ENCODE measurements around the gene RNF41. TPM values are rescaled to one million over a fixed set of nuclear protein-coding genes. Genes with fewer than 3 reads are reported as not detected.

The RNF41 gene
- total and polyA plus RNA-seq, 4 donors = 51.5 to 75.1 (median 57.3) TPM

DNA sequence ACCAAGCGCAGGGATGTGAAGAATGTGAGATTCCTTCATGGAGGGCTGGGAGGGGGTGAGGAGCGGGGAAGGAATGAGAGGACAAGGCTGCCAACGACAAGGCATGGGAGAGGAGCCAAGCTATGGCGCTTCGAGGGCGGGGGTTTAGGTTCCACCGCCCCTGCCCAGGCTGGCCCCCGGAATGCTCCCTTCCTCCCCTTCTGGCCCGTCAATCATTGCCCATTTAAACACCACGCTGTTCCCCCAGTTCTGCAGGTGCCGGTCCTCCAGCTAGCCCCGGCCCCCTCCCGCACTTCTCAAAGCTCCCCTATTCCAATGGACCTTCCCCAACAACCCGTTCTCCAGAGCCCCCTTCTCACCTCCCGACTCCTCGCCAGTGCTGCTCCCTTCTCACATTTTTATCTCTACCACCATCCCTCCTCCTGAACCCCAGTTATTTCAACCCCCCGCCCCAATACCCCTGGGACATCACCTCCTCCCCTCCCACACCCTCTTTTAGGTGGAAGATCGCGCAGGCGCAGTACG, 428 bp downstream of the RNF41 start:
- H3K27me3 ChIP-seq (ENCODE audit: control insufficient read depth, insufficient read depth, low read length) = no peaks in the 10 kb centered on the region
- peak overlapping the region; percentile 100 for H3K27ac ChIP-seq (ENCODE audit: low read depth, low read length)
- H3K36me3 ChIP-seq (ENCODE audit: control insufficient read depth, insufficient read depth, low read length) = peaks cover 18% of the 10 kb centered on the region
- H3K4me1 ChIP-seq (ENCODE audit: control insufficient read depth, insufficient read depth, low read length) = peaks cover 48% of the 10 kb centered on the region
- 0% methylated on average over 21 of the region's 21 CpGs for WGBS (ENCODE audit: insufficient coverage)
- H3K4me3 ChIP-seq (ENCODE audit: low read depth, low read length) = peak overlapping the region; percentile 96
- H3K9me3 ChIP-seq (ENCODE audit: control insufficient read depth, insufficient read depth, low read length) = no peaks in the 10 kb centered on the region
- peak in 5 of 6 donors; percentile 50 to 92 (median 54) for DNase-seq (ENCODE audit: low read depth in 4 of 6, low spot score in 6 of 6)

DNA sequence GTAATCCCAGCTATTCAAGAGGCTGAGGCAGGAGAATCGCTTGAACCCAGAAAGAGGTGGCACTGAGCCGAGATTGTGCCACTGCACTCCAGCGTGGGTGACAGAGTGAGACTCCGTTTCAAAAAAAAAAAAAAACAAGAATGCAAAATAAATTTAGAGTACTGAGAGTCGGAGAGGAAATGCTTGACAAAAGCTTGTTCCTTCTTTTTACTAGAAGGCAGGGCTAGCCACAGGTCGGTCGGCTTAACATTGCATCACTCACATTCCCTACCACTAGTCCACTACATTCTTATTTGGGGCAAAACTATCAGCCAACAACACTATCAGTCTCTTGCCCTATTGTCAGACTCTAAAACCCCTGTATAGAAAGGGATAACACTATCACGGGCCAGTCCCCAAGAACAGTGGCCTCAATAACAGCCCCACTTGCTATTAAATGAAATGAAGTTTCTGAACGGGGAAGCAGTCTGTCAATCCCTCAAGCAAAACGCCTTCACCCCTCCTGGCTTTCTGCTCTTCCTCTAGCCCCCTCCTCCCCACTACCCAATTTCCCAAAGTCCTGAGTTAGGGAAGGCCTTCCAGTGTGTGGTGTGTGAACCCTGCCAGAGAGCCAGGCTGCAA, 1.0 kb downstream of the RNF41 start:
- Histone ChIP-seq H3K27ac (ENCODE audit: low read depth, low read length) (peak overlapping the region; percentile 100), H3K36me3 (ENCODE audit: control insufficient read depth, insufficient read depth, low read length) (peaks cover 14% of the 10 kb centered on the region), H3K4me3 (ENCODE audit: low read depth, low read length) (peak overlapping the region; percentile 96), H3K4me1 (ENCODE audit: control insufficient read depth, insufficient read depth, low read length) (peaks cover 48% of the 10 kb centered on the region), H3K27me3 (ENCODE audit: control insufficient read depth, insufficient read depth, low read length) (no peaks in the 10 kb centered on the region), H3K9me3 (ENCODE audit: control insufficient read depth, insufficient read depth, low read length) (no peaks in the 10 kb centered on the region)
- 34% methylated on average over 5 of the region's 10 CpGs for WGBS (ENCODE audit: insufficient coverage)
- DNase-seq (ENCODE audit: low read depth in 4 of 6, low spot score in 6 of 6) = no peak

DNA sequence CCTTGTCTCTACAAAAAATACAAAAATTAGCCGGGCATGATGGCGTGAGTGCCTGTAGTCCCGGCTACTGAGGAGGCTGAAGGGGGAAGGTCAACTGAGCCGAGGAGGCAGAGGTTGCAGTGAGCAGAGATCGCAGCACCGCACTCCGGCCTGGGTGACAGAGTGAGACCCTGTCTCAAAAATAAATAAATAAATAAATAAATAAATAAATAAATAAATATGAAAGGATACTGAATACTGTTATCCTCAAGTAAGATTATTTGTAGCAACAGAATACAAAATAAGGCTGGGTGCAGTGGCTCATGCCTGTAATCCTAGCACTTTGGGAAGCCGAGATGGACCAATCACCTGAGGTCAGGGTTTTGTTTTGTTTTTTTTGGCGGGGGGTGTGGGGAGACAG, 1.9 kb downstream of the RNF41 start:
- Histone ChIP-seq H3K4me1 (ENCODE audit: control insufficient read depth, insufficient read depth, low read length) (peaks cover 40% of the 10 kb centered on the region), H3K27me3 (ENCODE audit: control insufficient read depth, insufficient read depth, low read length) (no peaks in the 10 kb centered on the region), H3K36me3 (ENCODE audit: control insufficient read depth, insufficient read depth, low read length) (peaks cover 23% of the 10 kb centered on the region), H3K4me3 (ENCODE audit: low read depth, low read length) (no peak overlapping the region), H3K27ac (ENCODE audit: low read depth, low read length) (no peak overlapping the region), H3K9me3 (ENCODE audit: control insufficient read depth, insufficient read depth, low read length) (no peaks in the 10 kb centered on the region)
- WGBS (ENCODE audit: insufficient coverage) = 93% methylated on average over 3 of the region's 9 CpGs
- no peak for DNase-seq (ENCODE audit: low read depth in 4 of 6, low spot score in 6 of 6)

DNA sequence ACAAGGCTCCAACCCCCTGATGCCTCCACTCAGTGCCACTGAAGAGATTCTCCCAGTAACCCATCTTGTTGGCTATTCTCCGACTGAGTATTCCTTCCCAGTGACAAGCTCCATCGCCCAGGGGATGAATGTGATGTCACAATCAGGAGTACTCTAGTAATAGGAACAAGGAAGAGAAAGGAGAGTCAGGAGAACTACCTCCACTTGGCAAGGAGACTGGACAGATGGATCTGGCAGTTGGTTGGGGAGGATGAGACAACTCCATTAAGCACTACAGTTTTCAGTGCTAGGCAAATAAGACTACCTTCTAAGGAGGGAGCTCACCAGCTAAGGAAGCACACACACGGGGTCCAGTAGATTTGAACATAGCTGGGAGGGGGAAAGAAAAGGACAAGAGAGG, 5.3 kb downstream of the RNF41 start:
- Histone ChIP-seq H3K36me3 (ENCODE audit: control insufficient read depth, insufficient read depth, low read length) (peaks cover 55% of the 10 kb centered on the region), H3K27ac (ENCODE audit: low read depth, low read length) (no peak overlapping the region), H3K9me3 (ENCODE audit: control insufficient read depth, insufficient read depth, low read length) (no peaks in the 10 kb centered on the region), H3K4me1 (ENCODE audit: control insufficient read depth, insufficient read depth, low read length) (peaks cover 15% of the 10 kb centered on the region), H3K4me3 (ENCODE audit: low read depth, low read length) (no peak overlapping the region), H3K27me3 (ENCODE audit: control insufficient read depth, insufficient read depth, low read length) (no peaks in the 10 kb centered on the region)
- WGBS (ENCODE audit: insufficient coverage) = 100% methylated on average over 3 of the region's 3 CpGs
- DNase-seq (ENCODE audit: low read depth in 4 of 6, low spot score in 6 of 6) = no peak

DNA sequence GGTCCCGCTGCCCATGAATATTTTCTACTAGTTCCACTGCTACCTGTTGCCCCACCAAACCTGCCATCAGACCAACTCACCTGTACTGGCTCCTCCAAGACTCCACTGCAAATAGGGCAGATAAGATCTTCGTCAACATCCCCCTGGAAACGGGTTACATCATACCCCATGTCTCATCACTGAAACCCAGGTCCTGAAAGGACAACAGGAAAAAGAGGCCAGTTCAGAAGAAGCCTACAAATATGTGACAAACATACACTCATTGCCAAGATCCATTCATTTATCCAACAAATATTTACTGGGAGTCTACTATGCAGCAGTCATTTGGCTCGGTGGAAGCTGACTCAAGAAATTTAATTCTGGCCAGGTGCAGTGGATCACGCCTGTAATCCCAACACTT, 7.8 kb downstream of the RNF41 start:
- H3K4me3 ChIP-seq (ENCODE audit: low read depth, low read length) = no peak overlapping the region
- no peaks in the 10 kb centered on the region for H3K9me3 ChIP-seq (ENCODE audit: control insufficient read depth, insufficient read depth, low read length)
- no peaks in the 10 kb centered on the region for H3K27me3 ChIP-seq (ENCODE audit: control insufficient read depth, insufficient read depth, low read length)
- WGBS (ENCODE audit: insufficient coverage) = 100% methylated on average over 3 of the region's 5 CpGs
- no peaks in the 10 kb centered on the region for H3K4me1 ChIP-seq (ENCODE audit: control insufficient read depth, insufficient read depth, low read length)
- H3K27ac ChIP-seq (ENCODE audit: low read depth, low read length) = no peak overlapping the region
- no peak for DNase-seq (ENCODE audit: low read depth in 4 of 6, low spot score in 6 of 6)
- H3K36me3 ChIP-seq (ENCODE audit: control insufficient read depth, insufficient read depth, low read length) = peaks cover 79% of the 10 kb centered on the region

DNA sequence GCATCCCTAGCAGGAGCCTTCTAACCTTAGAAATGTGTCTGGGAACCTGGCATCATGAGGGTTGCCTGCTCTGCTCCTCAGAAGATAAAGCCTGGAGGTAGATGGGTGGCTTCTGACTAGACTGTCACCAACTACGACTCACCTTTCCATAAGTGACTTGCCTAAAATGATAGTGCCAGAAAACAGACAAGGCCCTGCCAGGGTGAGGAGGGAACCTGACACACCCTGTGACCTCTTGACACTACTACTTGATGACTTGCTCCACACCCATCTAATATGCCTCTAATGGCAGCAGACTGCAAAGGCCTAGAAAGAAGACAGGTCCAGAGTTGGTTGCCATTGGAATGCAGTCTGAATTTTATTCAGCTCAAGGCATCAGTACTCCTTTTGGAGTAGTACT, 9.4 kb downstream of the RNF41 start:
- Histone ChIP-seq H3K27me3 (ENCODE audit: control insufficient read depth, insufficient read depth, low read length) (no peaks in the 10 kb centered on the region), H3K4me3 (ENCODE audit: low read depth, low read length) (no peak overlapping the region), H3K4me1 (ENCODE audit: control insufficient read depth, insufficient read depth, low read length) (no peaks in the 10 kb centered on the region), H3K9me3 (ENCODE audit: control insufficient read depth, insufficient read depth, low read length) (no peaks in the 10 kb centered on the region), H3K36me3 (ENCODE audit: control insufficient read depth, insufficient read depth, low read length) (peaks cover 88% of the 10 kb centered on the region), H3K27ac (ENCODE audit: low read depth, low read length) (no peak overlapping the region)
- no CpG with 5 or more reads among the region's 1 CpG for WGBS (ENCODE audit: insufficient coverage)
- no peak for DNase-seq (ENCODE audit: low read depth in 4 of 6, low spot score in 6 of 6)

DNA sequence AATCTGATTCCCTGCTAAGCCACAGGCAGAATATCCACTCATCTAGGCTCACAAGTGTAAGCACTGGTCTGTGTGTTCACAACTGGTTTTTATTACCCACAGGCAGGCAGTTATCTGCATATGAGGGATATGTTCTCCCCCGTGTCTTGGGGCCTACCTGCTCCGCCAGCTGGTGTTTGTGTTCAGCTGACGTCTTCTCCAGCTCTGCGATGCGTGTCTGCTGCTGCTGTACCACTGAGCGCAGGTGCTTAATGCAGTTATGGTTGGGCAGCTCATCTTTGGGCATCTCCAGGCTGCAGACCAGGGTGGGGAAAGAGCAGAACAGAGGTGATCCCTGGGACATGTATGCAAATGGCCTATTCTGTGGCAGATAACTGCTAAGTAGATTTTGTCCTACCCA, 13.7 kb downstream of the RNF41 start:
- Histone ChIP-seq H3K4me1 (ENCODE audit: control insufficient read depth, insufficient read depth, low read length) (no peaks in the 10 kb centered on the region), H3K27ac (ENCODE audit: low read depth, low read length) (no peak overlapping the region), H3K4me3 (ENCODE audit: low read depth, low read length) (no peak overlapping the region), H3K9me3 (ENCODE audit: control insufficient read depth, insufficient read depth, low read length) (no peaks in the 10 kb centered on the region), H3K36me3 (ENCODE audit: control insufficient read depth, insufficient read depth, low read length) (peaks cover 77% of the 10 kb centered on the region), H3K27me3 (ENCODE audit: control insufficient read depth, insufficient read depth, low read length) (no peaks in the 10 kb centered on the region)
- DNase-seq (ENCODE audit: low read depth in 4 of 6, low spot score in 6 of 6) = no peak
- 72% methylated on average over 6 of the region's 6 CpGs for WGBS (ENCODE audit: insufficient coverage)

DNA sequence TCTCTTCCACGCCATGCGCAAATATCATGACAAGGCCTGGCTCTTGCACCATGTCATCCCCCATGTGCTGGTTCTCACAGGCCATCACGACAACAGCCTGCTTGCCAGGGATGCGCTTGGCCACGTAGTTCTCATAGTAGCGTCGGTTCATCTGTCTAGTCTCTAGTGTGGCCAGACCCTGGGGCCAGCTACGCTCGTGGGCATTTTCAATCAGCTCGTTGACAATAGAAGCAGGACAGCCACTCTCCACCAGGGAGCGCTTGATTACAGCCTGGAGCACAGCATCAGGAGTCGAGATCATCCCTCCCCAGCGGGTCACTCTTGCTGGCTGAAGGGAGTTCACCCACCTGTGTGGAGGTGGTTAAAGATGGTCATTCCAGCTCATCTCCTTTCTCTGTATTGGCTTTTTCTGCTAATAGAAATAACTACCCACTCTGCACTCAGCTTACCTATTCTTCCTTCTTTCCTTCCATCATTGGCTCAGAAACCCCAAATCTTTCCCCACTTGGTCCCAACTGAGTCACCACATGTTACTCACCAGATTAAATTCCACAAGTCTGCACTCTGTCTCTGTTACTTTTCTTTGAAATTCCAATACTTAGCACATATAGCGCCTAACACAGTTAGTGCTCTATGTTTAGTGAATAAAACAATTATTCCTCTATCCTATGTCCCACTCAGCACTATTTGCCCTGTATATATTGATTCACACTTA, 15.1 kb downstream of the RNF41 start:
- Histone ChIP-seq H3K27ac (ENCODE audit: low read depth, low read length) (no peak overlapping the region), H3K4me1 (ENCODE audit: control insufficient read depth, insufficient read depth, low read length) (no peaks in the 10 kb centered on the region), H3K4me3 (ENCODE audit: low read depth, low read length) (no peak overlapping the region), H3K9me3 (ENCODE audit: control insufficient read depth, insufficient read depth, low read length) (no peaks in the 10 kb centered on the region), H3K36me3 (ENCODE audit: control insufficient read depth, insufficient read depth, low read length) (peaks cover 64% of the 10 kb centered on the region), H3K27me3 (ENCODE audit: control insufficient read depth, insufficient read depth, low read length) (no peaks in the 10 kb centered on the region)
- WGBS (ENCODE audit: insufficient coverage) = 50% methylated on average over 11 of the region's 14 CpGs
- peak in 2 of 6 donors; percentile 42 to 60 for DNase-seq (ENCODE audit: low read depth in 4 of 6, low spot score in 6 of 6)

DNA sequence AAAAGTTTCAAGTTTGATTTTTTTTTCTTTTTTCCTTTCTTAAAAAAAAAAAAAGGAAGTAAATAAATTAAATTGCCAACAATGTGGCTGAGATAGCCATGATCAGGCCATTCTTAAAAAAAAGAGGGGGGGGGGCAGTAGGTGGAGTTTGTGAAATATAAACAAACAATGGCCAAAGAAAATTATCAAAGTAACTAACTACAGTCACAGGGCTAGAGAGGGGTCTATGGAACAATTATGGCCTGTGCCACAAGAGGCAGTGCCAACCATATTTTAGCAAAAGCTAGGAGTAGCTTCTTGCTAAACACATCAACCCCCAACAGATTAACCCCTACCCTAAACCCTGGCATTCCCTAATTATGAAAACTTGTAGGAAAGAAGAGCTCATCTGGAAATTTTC, 16.3 kb downstream of the RNF41 start:
- H3K36me3 ChIP-seq (ENCODE audit: control insufficient read depth, insufficient read depth, low read length) = peaks cover 54% of the 10 kb centered on the region
- no peak overlapping the region for H3K4me3 ChIP-seq (ENCODE audit: low read depth, low read length)
- H3K9me3 ChIP-seq (ENCODE audit: control insufficient read depth, insufficient read depth, low read length) = no peaks in the 10 kb centered on the region
- H3K27ac ChIP-seq (ENCODE audit: low read depth, low read length) = no peak overlapping the region
- H3K4me1 ChIP-seq (ENCODE audit: control insufficient read depth, insufficient read depth, low read length) = no peaks in the 10 kb centered on the region
- no peaks in the 10 kb centered on the region for H3K27me3 ChIP-seq (ENCODE audit: control insufficient read depth, insufficient read depth, low read length)
- no peak for DNase-seq (ENCODE audit: low read depth in 4 of 6, low spot score in 6 of 6)

DNA sequence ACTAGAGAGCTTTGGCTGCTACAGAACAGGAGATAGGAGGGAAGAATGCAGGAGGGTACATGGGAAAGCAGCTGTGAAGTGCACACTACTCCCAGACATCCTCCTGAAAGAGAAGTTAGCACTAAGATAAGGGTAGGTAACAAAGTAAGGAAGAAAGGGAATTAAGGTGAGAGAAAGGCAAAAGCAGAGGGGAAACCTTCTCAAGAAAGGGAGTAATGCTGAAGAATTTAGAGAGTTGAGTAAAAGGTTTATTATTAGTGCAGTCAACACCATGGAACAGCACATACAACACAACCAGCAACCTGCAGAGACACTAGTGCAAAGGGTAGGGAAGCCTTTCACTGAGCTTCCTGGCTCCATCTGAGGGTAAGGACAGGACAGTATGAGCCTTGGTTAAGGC, 17.4 kb downstream of the RNF41 start:
- peaks cover 42% of the 10 kb centered on the region for H3K36me3 ChIP-seq (ENCODE audit: control insufficient read depth, insufficient read depth, low read length)
- no peaks in the 10 kb centered on the region for H3K9me3 ChIP-seq (ENCODE audit: control insufficient read depth, insufficient read depth, low read length)
- H3K4me1 ChIP-seq (ENCODE audit: control insufficient read depth, insufficient read depth, low read length) = no peaks in the 10 kb centered on the region
- DNase-seq (ENCODE audit: low read depth in 4 of 6, low spot score in 6 of 6) = no peak
- no peak overlapping the region for H3K27ac ChIP-seq (ENCODE audit: low read depth, low read length)
- H3K4me3 ChIP-seq (ENCODE audit: low read depth, low read length) = no peak overlapping the region
- H3K27me3 ChIP-seq (ENCODE audit: control insufficient read depth, insufficient read depth, low read length) = no peaks in the 10 kb centered on the region

Measured in spinal cord (tissue), 10 donors.